ENCODE measurements around the gene IDH1.
"Not testable (repeated sequence)": the region's sequence is repeated elsewhere in the genome, so short reads cannot be mapped to it uniquely, and the experiment has no call there.

The IDH1 gene

DNA sequence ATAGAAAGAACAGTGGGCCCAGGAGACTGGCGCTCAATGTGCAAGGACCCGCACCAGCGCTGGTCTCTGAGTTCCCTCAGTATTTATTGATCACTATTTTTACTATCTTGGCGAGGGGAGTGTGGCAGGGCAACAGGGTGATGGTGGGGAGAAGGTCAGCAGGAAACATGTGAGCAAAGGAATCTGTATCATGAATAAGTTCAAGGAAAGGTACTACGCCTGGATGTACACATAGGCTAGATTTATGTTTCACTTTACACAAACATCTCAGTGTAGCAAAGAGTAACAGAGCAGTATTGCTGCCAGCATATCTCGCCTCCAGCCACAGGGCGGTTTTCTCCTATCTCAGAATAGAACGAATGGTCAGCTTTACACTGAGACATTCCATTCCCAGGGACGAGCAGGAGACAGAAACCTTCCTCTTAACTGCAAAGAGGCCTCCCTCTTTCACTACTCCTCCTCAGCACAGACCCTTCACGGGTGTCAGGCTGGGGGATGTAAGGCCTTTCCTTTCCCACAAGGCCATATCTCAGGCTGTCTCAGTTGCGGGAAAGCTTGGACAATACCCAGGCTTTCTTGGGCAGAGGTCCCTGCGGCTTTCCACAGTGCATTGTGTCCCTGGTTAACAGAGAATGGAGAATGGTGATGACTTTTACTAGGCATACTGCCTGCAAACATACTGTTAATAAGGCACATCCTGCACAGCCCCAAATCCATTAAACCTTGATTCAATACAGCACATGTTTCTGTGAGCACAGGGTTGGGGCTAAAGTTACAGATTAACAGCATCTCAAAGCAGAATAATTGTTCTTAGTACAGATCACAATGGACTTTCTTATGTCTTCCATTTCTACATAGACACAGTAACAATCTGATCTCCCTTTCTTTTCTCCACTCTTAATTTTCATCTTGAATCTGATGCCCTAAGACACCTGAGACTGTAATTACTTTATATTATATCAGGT, 2.3 kb upstream of the IDH1 start:
- not testable (repeated sequence) for H3K4me3 ChIP-seq (ENCODE audit: low read depth in 1 of 2, low read length in 2 of 2); H3K27ac ChIP-seq (ENCODE audit: low read depth, low read length); H3K36me3 ChIP-seq (ENCODE audit: control insufficient read depth in 1 of 2, insufficient read depth in 2 of 2, low read length in 2 of 2); H3K9ac ChIP-seq (ENCODE audit: low read depth in 1 of 2, low read length in 2 of 2); H3K27me3 ChIP-seq (ENCODE audit: control insufficient read depth in 1 of 2, insufficient read depth in 2 of 2, low read length in 2 of 2); H3K9me3 ChIP-seq (ENCODE audit: control insufficient read depth in 1 of 2, low read length in 2 of 2)
- H3K4me1 ChIP-seq (ENCODE audit: control insufficient read depth in 1 of 2, insufficient read depth in 2 of 2, low read length in 2 of 2): peaks cover 14 to 19% of the 10 kb centered on the region in 2 donors

DNA sequence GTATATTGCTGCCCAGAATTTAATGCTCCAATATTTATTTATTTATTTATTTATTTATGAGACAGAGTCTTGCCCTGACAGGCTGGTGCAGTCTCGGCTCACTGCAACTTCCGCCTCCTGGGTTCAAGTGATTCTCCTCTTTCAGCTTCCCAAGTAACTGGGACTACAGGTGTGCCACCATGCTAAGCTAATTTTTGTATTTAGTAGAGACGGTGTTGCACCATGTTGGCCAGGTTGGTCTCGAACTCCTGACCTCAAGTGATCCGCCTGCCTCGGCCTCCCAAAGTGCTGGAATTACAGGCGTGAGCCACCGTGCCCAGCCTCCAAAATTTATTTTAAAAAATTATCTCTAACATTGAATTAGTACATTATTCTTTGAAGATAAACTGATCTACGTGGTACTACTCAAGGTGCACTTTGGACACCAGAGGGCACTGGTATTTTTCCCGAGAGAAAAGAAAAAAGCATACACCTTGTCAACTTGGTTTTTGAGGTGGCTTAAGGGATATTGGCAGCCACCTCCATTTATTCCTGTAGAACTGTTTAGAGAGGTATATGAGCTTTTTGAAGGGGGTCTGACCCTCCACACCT, 1.4 kb upstream of the IDH1 start:
- H3K9ac ChIP-seq (ENCODE audit: low read depth in 1 of 2, low read length in 2 of 2): no peak overlapping the region
- H3K4me3 ChIP-seq (ENCODE audit: low read depth in 1 of 2, low read length in 2 of 2): no peak overlapping the region
- no peaks in the 10 kb centered on the region for H3K27me3 ChIP-seq (ENCODE audit: control insufficient read depth in 1 of 2, insufficient read depth in 2 of 2, low read length in 2 of 2)
- no peak overlapping the region for H3K27ac ChIP-seq (ENCODE audit: low read depth, low read length)
- no peaks in the 10 kb centered on the region for H3K9me3 ChIP-seq (ENCODE audit: control insufficient read depth in 1 of 2, low read length in 2 of 2)
- H3K36me3 ChIP-seq (ENCODE audit: control insufficient read depth in 1 of 2, insufficient read depth in 2 of 2, low read length in 2 of 2): peaks cover 10 to 11% of the 10 kb centered on the region in 2 donors
- H3K4me1 ChIP-seq (ENCODE audit: control insufficient read depth in 1 of 2, insufficient read depth in 2 of 2, low read length in 2 of 2): peaks cover 21 to 24% of the 10 kb centered on the region in 2 donors

GRCh38 chr2:208255557-208256106, 761 bp upstream of the IDH1 start:
- Histone ChIP-seq H3K36me3 (ENCODE audit: control insufficient read depth in 1 of 2, insufficient read depth in 2 of 2, low read length in 2 of 2) (peaks cover 11 to 17% of the 10 kb centered on the region in 2 donors), H3K4me1 (ENCODE audit: control insufficient read depth in 1 of 2, insufficient read depth in 2 of 2, low read length in 2 of 2) (peaks cover 23 to 24% of the 10 kb centered on the region in 2 donors), H3K27ac (ENCODE audit: low read depth, low read length) (no peak overlapping the region)

GRCh38 chr2:208254118-208254870, 577 bp downstream of the IDH1 start:
- H3K4me3 ChIP-seq (ENCODE audit: low read depth in 1 of 2, low read length in 2 of 2): peak overlapping the region; percentile 99 to 100
- no peaks in the 10 kb centered on the region for H3K27me3 ChIP-seq (ENCODE audit: control insufficient read depth in 1 of 2, insufficient read depth in 2 of 2, low read length in 2 of 2)
- peak overlapping the region; percentile 50 for H3K27ac ChIP-seq (ENCODE audit: low read depth, low read length)
- peaks cover 15 to 30% of the 10 kb centered on the region in 2 donors for H3K36me3 ChIP-seq (ENCODE audit: control insufficient read depth in 1 of 2, insufficient read depth in 2 of 2, low read length in 2 of 2)
- peak overlapping the region; percentile 74 to 85 for H3K9ac ChIP-seq (ENCODE audit: low read depth in 1 of 2, low read length in 2 of 2)
- H3K4me1 ChIP-seq (ENCODE audit: control insufficient read depth in 1 of 2, insufficient read depth in 2 of 2, low read length in 2 of 2): peaks cover 24 to 27% of the 10 kb centered on the region in 2 donors
- no peaks in the 10 kb centered on the region for H3K9me3 ChIP-seq (ENCODE audit: control insufficient read depth in 1 of 2, low read length in 2 of 2)

More at GRCh38 chr2:208255557-208256106, 761 bp upstream of the IDH1 start:
- H3K4me3 ChIP-seq (ENCODE audit: low read depth in 1 of 2, low read length in 2 of 2): peak overlapping the region; percentile 99 to 100
- H3K9ac ChIP-seq (ENCODE audit: low read depth in 1 of 2, low read length in 2 of 2): peak overlapping the region; percentile 38 to 58
- H3K9me3 ChIP-seq (ENCODE audit: control insufficient read depth in 1 of 2, low read length in 2 of 2): no peaks in the 10 kb centered on the region
- H3K27me3 ChIP-seq (ENCODE audit: control insufficient read depth in 1 of 2, insufficient read depth in 2 of 2, low read length in 2 of 2): no peaks in the 10 kb centered on the region

- Histone ChIP-seq H3K36me3 (ENCODE audit: control insufficient read depth in 1 of 2, insufficient read depth in 2 of 2, low read length in 2 of 2) (peaks cover 18 to 37% of the 10 kb centered on the region in 2 donors), H3K4me1 (ENCODE audit: control insufficient read depth in 1 of 2, insufficient read depth in 2 of 2, low read length in 2 of 2) (peaks cover 24 to 27% of the 10 kb centered on the region in 2 donors), H3K4me3 (ENCODE audit: low read depth in 1 of 2, low read length in 2 of 2) (peak overlapping the region; percentile 99 to 100), H3K27ac (ENCODE audit: low read depth, low read length) (peak overlapping the region; percentile 1), H3K9ac (ENCODE audit: low read depth in 1 of 2, low read length in 2 of 2) (peak overlapping the region; percentile 65 to 74), H3K27me3 (ENCODE audit: control insufficient read depth in 1 of 2, insufficient read depth in 2 of 2, low read length in 2 of 2) (no peaks in the 10 kb centered on the region), H3K9me3 (ENCODE audit: control insufficient read depth in 1 of 2, low read length in 2 of 2) (no peaks in the 10 kb centered on the region)
Measured at GRCh38 chr2:208253600-208254117, 1.2 kb downstream of the IDH1 start.

- H3K27me3 ChIP-seq (ENCODE audit: control insufficient read depth in 1 of 2, insufficient read depth in 2 of 2, low read length in 2 of 2): no peaks in the 10 kb centered on the region
- H3K36me3 ChIP-seq (ENCODE audit: control insufficient read depth in 1 of 2, insufficient read depth in 2 of 2, low read length in 2 of 2): peaks cover 20 to 44% of the 10 kb centered on the region in 2 donors
- H3K4me1 ChIP-seq (ENCODE audit: control insufficient read depth in 1 of 2, insufficient read depth in 2 of 2, low read length in 2 of 2): peaks cover 24 to 27% of the 10 kb centered on the region in 2 donors
- H3K9me3 ChIP-seq (ENCODE audit: control insufficient read depth in 1 of 2, low read length in 2 of 2): no peaks in the 10 kb centered on the region
- H3K4me3 ChIP-seq (ENCODE audit: low read depth in 1 of 2, low read length in 2 of 2): peak overlapping the region; percentile 99 to 100
- H3K9ac ChIP-seq (ENCODE audit: low read depth in 1 of 2, low read length in 2 of 2): peak overlapping the region in 1 of 2 donors; percentile 74
- H3K27ac ChIP-seq (ENCODE audit: low read depth, low read length): peak overlapping the region; percentile 1
Measured at GRCh38 chr2:208252716-208253492, 2.0 kb downstream of the IDH1 start.

- H3K27ac ChIP-seq (ENCODE audit: low read depth, low read length): no peak overlapping the region
- H3K9ac ChIP-seq (ENCODE audit: low read depth in 1 of 2, low read length in 2 of 2): no peak overlapping the region
- H3K9me3 ChIP-seq (ENCODE audit: control insufficient read depth in 1 of 2, low read length in 2 of 2): no peaks in the 10 kb centered on the region
- no peak overlapping the region for H3K4me3 ChIP-seq (ENCODE audit: low read depth in 1 of 2, low read length in 2 of 2)
- H3K27me3 ChIP-seq (ENCODE audit: control insufficient read depth in 1 of 2, insufficient read depth in 2 of 2, low read length in 2 of 2): no peaks in the 10 kb centered on the region
- H3K4me1 ChIP-seq (ENCODE audit: control insufficient read depth in 1 of 2, insufficient read depth in 2 of 2, low read length in 2 of 2): peaks cover 24 to 32% of the 10 kb centered on the region in 2 donors
- H3K36me3 ChIP-seq (ENCODE audit: control insufficient read depth in 1 of 2, insufficient read depth in 2 of 2, low read length in 2 of 2): peaks cover 22 to 57% of the 10 kb centered on the region in 2 donors
Measured at GRCh38 chr2:208251098-208251497, 3.8 kb downstream of the IDH1 start.

DNA sequence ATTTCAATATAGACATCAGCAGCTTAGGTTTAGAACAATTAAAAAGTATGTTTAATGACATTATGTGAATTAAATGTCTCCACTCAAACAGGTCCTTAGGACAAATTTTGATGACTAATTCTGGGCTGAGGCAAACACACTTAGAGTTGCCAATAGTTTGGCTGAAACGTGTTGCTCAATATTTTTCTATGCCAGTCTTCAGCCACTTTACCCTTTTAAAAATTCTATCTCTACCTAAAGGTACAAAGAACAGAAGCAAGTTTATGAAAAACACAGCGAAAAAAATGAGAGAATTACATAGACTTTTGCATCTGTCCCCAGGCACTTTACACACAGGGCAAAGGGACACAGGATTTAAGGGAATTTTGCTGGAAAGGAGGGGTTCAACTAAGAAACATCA, 4.5 kb downstream of the IDH1 start:
- H3K27ac ChIP-seq (ENCODE audit: low read depth, low read length): no peak overlapping the region
- H3K4me3 ChIP-seq (ENCODE audit: low read depth in 1 of 2, low read length in 2 of 2): no peak overlapping the region
- H3K9me3 ChIP-seq (ENCODE audit: control insufficient read depth in 1 of 2, low read length in 2 of 2): no peaks in the 10 kb centered on the region
- peaks cover 24 to 38% of the 10 kb centered on the region in 2 donors for H3K4me1 ChIP-seq (ENCODE audit: control insufficient read depth in 1 of 2, insufficient read depth in 2 of 2, low read length in 2 of 2)
- H3K27me3 ChIP-seq (ENCODE audit: control insufficient read depth in 1 of 2, insufficient read depth in 2 of 2, low read length in 2 of 2): no peaks in the 10 kb centered on the region
- peaks cover 27 to 62% of the 10 kb centered on the region in 2 donors for H3K36me3 ChIP-seq (ENCODE audit: control insufficient read depth in 1 of 2, insufficient read depth in 2 of 2, low read length in 2 of 2)
- no peak overlapping the region for H3K9ac ChIP-seq (ENCODE audit: low read depth in 1 of 2, low read length in 2 of 2)

DNA sequence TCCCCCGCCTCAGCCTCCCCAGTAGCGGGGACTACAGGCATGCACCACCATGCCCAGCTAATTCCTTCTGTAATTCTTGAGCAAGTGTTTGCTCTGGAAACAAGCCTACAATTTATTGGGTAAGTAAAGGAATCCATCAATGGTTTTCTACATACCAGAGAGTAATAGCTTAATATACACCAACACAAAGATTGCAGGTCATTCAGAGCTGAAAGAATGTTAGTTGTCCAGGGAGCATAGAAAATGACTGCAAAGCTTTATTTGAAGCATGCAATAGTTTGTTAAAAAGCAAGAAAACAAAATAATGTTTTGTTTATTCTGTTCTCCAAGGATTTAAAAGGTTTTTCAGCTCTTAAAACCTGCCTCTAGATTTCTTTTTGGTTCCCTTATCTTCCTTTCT, 5.6 kb downstream of the IDH1 start:
- Histone ChIP-seq H3K36me3 (ENCODE audit: control insufficient read depth in 1 of 2, insufficient read depth in 2 of 2, low read length in 2 of 2) (peaks cover 30 to 69% of the 10 kb centered on the region in 2 donors), H3K4me3 (ENCODE audit: low read depth in 1 of 2, low read length in 2 of 2) (no peak overlapping the region), H3K9me3 (ENCODE audit: control insufficient read depth in 1 of 2, low read length in 2 of 2) (no peaks in the 10 kb centered on the region), H3K27ac (ENCODE audit: low read depth, low read length) (no peak overlapping the region), H3K27me3 (ENCODE audit: control insufficient read depth in 1 of 2, insufficient read depth in 2 of 2, low read length in 2 of 2) (no peaks in the 10 kb centered on the region), H3K4me1 (ENCODE audit: control insufficient read depth in 1 of 2, insufficient read depth in 2 of 2, low read length in 2 of 2) (peaks cover 24 to 45% of the 10 kb centered on the region in 2 donors), H3K9ac (ENCODE audit: low read depth in 1 of 2, low read length in 2 of 2) (no peak overlapping the region)

All from duodenal mucosa (tissue), 2 donors.